HepG2 (cell line): ENCODE results near the gene TMEM200A.

Source experiments
- ATF1 ChIP-seq: IDR thresholded peaks from 2 replicates; pipeline ENCODE4 v1.6.1; 2016; ENCODE audit warnings: mild to moderate bottlenecking, control low read depth
- GABPB1 ChIP-seq: IDR thresholded peaks from 2 replicates; pipeline ENCODE4 v1.6.1; 2016; ENCODE audit warnings: mild to moderate bottlenecking, missing genetic modification reagents, moderate library complexity, missing compliant biosample characterization
- MLLT10 ChIP-seq: sonication (generic); formaldehyde crosslinking; IDR thresholded peaks from 2 replicates; pipeline ENCODE4 v1.4.0; 2020; ENCODE audit warnings: missing genetic modification reagents
- NR2C2 ChIP-seq: sonication (generic); formaldehyde crosslinking; IDR thresholded peaks from 2 replicates; pipeline ENCODE4 v1.4.0; 2020; ENCODE audit warnings: missing genetic modification reagents, mild to moderate bottlenecking, moderate library complexity, borderline replicate concordance
- ZNF460 ChIP-seq: sonication (generic); formaldehyde crosslinking; IDR thresholded peaks from 2 replicates; pipeline ENCODE4 v1.5.1; 2020; ENCODE audit warnings: missing genetic modification reagents, mild to moderate bottlenecking, borderline replicate concordance
- TF ChIP-seq, protein P1 (sequence below): sonication (generic); formaldehyde crosslinking; conservative IDR thresholded peaks from 2 replicates; pipeline ENCODE4 v1.4.0; 2020; ENCODE audit warnings: missing genetic modification reagents
- TF ChIP-seq, protein P2 (sequence below): sonication (generic); formaldehyde crosslinking; IDR thresholded peaks from 2 replicates; pipeline ENCODE4 v1.5.0; 2020; ENCODE audit warnings: mild to moderate bottlenecking, missing genetic modification reagents, moderate library complexity

DNA sequence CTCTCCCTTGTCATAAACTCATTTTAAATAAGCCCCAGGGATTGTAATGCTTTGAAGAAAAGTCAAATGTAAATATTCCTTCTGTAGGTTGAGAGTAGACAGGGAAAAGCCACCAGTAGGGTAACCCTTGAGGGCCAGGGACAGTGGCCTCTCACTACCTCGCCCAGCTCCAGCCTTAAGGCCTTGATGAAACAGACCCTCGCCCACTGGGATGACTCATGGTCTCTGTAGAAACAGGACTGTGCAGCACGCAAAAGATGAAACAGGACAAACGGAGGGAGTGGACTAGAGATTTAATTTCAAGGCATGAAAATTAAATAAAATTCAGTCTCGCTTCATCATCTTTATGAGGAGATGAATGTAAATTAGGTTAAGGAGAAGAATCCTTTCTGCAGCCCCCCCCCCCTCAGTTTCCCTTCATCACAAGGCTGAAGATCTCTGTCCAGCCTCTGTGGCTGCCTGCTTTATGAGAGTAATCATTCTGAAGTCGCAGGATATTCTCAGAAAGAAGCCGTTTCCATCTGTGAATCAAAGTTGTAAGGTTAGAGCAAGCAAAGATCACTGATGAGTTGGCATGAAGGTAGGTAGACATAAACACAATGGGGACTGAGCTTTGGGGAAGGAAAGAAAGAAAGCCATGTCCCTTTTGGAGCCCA, 60.4 kb downstream of the TMEM200A start:
- TF ChIP-seq GABPB1 (CRISPR knock-in tag) (no peak), ZNF460 (CRISPR knock-in tag) (no peak), NR2C2 (no peak), ATF1 (no peak), MLLT10 (CRISPR knock-in tag) (no peak)
- TF ChIP-seq, protein P1, sequence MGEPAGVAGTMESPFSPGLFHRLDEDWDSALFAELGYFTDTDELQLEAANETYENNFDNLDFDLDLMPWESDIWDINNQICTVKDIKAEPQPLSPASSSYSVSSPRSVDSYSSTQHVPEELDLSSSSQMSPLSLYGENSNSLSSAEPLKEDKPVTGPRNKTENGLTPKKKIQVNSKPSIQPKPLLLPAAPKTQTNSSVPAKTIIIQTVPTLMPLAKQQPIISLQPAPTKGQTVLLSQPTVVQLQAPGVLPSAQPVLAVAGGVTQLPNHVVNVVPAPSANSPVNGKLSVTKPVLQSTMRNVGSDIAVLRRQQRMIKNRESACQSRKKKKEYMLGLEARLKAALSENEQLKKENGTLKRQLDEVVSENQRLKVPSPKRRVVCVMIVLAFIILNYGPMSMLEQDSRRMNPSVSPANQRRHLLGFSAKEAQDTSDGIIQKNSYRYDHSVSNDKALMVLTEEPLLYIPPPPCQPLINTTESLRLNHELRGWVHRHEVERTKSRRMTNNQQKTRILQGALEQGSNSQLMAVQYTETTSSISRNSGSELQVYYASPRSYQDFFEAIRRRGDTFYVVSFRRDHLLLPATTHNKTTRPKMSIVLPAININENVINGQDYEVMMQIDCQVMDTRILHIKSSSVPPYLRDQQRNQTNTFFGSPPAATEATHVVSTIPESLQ (CRISPR knock-in tag): no peak
- TF ChIP-seq, protein P2, sequence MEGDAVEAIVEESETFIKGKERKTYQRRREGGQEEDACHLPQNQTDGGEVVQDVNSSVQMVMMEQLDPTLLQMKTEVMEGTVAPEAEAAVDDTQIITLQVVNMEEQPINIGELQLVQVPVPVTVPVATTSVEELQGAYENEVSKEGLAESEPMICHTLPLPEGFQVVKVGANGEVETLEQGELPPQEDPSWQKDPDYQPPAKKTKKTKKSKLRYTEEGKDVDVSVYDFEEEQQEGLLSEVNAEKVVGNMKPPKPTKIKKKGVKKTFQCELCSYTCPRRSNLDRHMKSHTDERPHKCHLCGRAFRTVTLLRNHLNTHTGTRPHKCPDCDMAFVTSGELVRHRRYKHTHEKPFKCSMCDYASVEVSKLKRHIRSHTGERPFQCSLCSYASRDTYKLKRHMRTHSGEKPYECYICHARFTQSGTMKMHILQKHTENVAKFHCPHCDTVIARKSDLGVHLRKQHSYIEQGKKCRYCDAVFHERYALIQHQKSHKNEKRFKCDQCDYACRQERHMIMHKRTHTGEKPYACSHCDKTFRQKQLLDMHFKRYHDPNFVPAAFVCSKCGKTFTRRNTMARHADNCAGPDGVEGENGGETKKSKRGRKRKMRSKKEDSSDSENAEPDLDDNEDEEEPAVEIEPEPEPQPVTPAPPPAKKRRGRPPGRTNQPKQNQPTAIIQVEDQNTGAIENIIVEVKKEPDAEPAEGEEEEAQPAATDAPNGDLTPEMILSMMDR (CRISPR knock-in tag): no peak
